Measurements from ENCODE around the gene WDR88. TPM values are rescaled to one million over a fixed set of nuclear protein-coding genes. Genes with fewer than 3 reads are reported as not detected.

The WDR88 gene
- total and polyA plus RNA-seq, 2 of the 13 experiments (the other 11 are each of a cell fraction or from before 2014, with no cell fraction given), result not detected

GRCh38 chr19:33098055-33098534, 33.8 kb upstream of the WDR88 start (continued):
- TF ChIP-seq, protein P1, sequence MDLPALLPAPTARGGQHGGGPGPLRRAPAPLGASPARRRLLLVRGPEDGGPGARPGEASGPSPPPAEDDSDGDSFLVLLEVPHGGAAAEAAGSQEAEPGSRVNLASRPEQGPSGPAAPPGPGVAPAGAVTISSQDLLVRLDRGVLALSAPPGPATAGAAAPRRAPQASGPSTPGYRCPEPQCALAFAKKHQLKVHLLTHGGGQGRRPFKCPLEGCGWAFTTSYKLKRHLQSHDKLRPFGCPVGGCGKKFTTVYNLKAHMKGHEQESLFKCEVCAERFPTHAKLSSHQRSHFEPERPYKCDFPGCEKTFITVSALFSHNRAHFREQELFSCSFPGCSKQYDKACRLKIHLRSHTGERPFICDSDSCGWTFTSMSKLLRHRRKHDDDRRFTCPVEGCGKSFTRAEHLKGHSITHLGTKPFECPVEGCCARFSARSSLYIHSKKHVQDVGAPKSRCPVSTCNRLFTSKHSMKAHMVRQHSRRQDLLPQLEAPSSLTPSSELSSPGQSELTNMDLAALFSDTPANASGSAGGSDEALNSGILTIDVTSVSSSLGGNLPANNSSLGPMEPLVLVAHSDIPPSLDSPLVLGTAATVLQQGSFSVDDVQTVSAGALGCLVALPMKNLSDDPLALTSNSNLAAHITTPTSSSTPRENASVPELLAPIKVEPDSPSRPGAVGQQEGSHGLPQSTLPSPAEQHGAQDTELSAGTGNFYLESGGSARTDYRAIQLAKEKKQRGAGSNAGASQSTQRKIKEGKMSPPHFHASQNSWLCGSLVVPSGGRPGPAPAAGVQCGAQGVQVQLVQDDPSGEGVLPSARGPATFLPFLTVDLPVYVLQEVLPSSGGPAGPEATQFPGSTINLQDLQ (CRISPR knock-in tag; IDR thresholded peaks at IDR 0.05), result no peak
- TF ChIP-seq MBD4 (IDR thresholded peaks at IDR 0.05; ENCODE audit: borderline replicate concordance, low read length), result no peak
- peak; percentile 39; the same call in 1 of the 2 replicates for TF ChIP-seq GFI1 (CRISPR knock-in tag; IDR thresholded peaks at IDR 0.05; ENCODE audit: borderline replicate concordance)
- TF ChIP-seq ZNF616 (CRISPR knock-in tag; IDR thresholded peaks at IDR 0.05; ENCODE audit: low read depth), result no peak
- peak; percentile 11; the same call in 1 of the 2 replicates for TF ChIP-seq FOXO1 (CRISPR knock-in tag; IDR thresholded peaks at IDR 0.05)
- no peak for TF ChIP-seq ZKSCAN5 (CRISPR knock-in tag; IDR thresholded peaks at IDR 0.05)
- TF ChIP-seq TEAD3 (CRISPR knock-in tag; optimal IDR thresholded peaks at IDR 0.05; ENCODE audit: borderline replicate concordance), result peak; percentile 76
- no peak for TF ChIP-seq SETDB1 (CRISPR knock-in tag; IDR thresholded peaks at IDR 0.05; ENCODE audit: borderline replicate concordance)
- TF ChIP-seq FOSL1 (CRISPR knock-in tag; IDR thresholded peaks at IDR 0.05; ENCODE audit: borderline replicate concordance), result no peak
- no peak for TF ChIP-seq ATF6 (CRISPR knock-in tag; conservative IDR thresholded peaks at IDR 0.05)
- no peak for TF ChIP-seq ZNF878 (CRISPR knock-in tag; IDR thresholded peaks at IDR 0.05)
- no peak for TF ChIP-seq CBX1 (IDR thresholded peaks at IDR 0.05; ENCODE audit: low read depth)
- TF ChIP-seq ATM (IDR thresholded peaks at IDR 0.05; ENCODE audit: borderline replicate concordance), result no peak
- peak; percentile 64 for TF ChIP-seq ZEB1 (IDR thresholded peaks at IDR 0.05; ENCODE audit: insufficient replicate concordance, low read depth)
- TF ChIP-seq ARID3A (IDR thresholded peaks at IDR 0.05; ENCODE audit: low read depth, low read length), result no peak
- TF ChIP-seq ZBTB7B (CRISPR knock-in tag; IDR thresholded peaks at IDR 0.05), result 0 out of 2 replicates have a peak, but pooled peaks have one; percentile 28
- no peak for TF ChIP-seq RELA (CRISPR knock-in tag; IDR thresholded peaks at IDR 0.05)
- TF ChIP-seq ZGPAT (CRISPR knock-in tag; IDR thresholded peaks at IDR 0.05), result no peak; the same call in 1 of the 2 replicates
- TF ChIP-seq ZNF431 (CRISPR knock-in tag; IDR thresholded peaks at IDR 0.05; ENCODE audit: borderline replicate concordance, low read depth), result no peak
- TF ChIP-seq SALL2 (CRISPR knock-in tag; IDR thresholded peaks at IDR 0.05), result no peak
- no peak for TF ChIP-seq PLRG1 (conservative IDR thresholded peaks at IDR 0.05)
- peak; percentile 47; the same call in 1 of the 2 replicates for TF ChIP-seq ZNF746 (CRISPR knock-in tag; IDR thresholded peaks at IDR 0.05)
- TF ChIP-seq NR2C2 (CRISPR knock-in tag; IDR thresholded peaks at IDR 0.05; ENCODE audit: borderline replicate concordance), result no peak
- no peak for TF ChIP-seq ZMAT5 (CRISPR knock-in tag; IDR thresholded peaks at IDR 0.05; ENCODE audit: borderline replicate concordance, low read depth)
